ENCODE results near the gene COQ10A. TPM values are rescaled to one million over a fixed set of nuclear protein-coding genes. Genes with fewer than 3 reads are reported as not detected.

Gene COQ10A
- total and polyA plus RNA-seq, 2 of the 8 experiments (the other 6 are each of a cell fraction or from before 2014, with no cell fraction given), result 21.8 to 42.9 TPM

- 0 out of 2 replicates have a peak overlapping the region, but pooled peaks have one; percentile 72 for H2BK15ac ChIP-seq (ENCODE audit: low read length)
- peak overlapping the region; percentile 83 to 89 for H3K4me2 ChIP-seq (ENCODE audit: insufficient read depth in 1 of 2, low read depth in 2 of 2, low read length in 2 of 2)
- CTCF ChIA-PET (ENCODE audit: partially characterized antibody), result interaction anchor here (0.8 to 4.7 kb wide), 8 partner anchors 10 to 149 kb away, joined by 4 to 38 read pairs (median 10); partner anchors contain the start of genes PAN2, STAT2 and TIMELESS
- no peaks in the 10 kb centered on the region for H4K20me1 ChIP-seq (replicated peaks in 1 of 2; ENCODE audit: control insufficient read depth in 1 of 2, insufficient read depth in 2 of 2, low read length in 2 of 2)
- no peak overlapping the region for H2AFZ ChIP-seq (ENCODE audit: low read length)
- peak overlapping the region; percentile 60 for H3K56ac ChIP-seq (replicated peaks; ENCODE audit: insufficient read length, low read depth, low read length)
- 6% methylated on average over 11 of the region's 11 CpGs; no CpG with 5 or more reads in 1 of the 2 experiments for WGBS, 2 experiments (ENCODE audit: extremely low coverage in 1 of 2, insufficient coverage in 1 of 2, insufficient read length in 1 of 2, insufficient replicate concordance in 2 of 2, low coverage in 1 of 2, low lambda C conversion rate in 2 of 2, missing lambda C conversion rate in 1 of 2)
- peaks cover 4% of the 10 kb centered on the region for H3K79me1 ChIP-seq (ENCODE audit: low read depth, low read length)
- POLR2A ChIA-PET (ENCODE audit: partially characterized antibody), result interaction anchor here (0.6 to 3.9 kb wide), 31 partner anchors 8 to 252 kb away, joined by 3 to 37 read pairs (median 6); partner anchors contain the start of genes ANKRD52, IL23A, PAN2 and RNF41
- H3K9ac ChIP-seq (replicated peaks in 1 of 4; ENCODE audit: extremely low read depth in 1 of 4, low read depth in 3 of 4, low read length in 3 of 4), result peak overlapping the region; percentile 96 to 98 (median 98)
- peak overlapping the region; percentile 85 for H4K91ac ChIP-seq (replicated peaks; ENCODE audit: insufficient read length, low read length)
- peak overlapping the region; percentile 87; the same call in 1 of the 2 replicates for H2AK5ac ChIP-seq (ENCODE audit: low read depth, low read length)
- TF ChIP-seq MAFK (IDR thresholded peaks at IDR 0.05; ENCODE audit: low read depth, low read length), result no peak
- TF ChIP-seq, protein P1, sequence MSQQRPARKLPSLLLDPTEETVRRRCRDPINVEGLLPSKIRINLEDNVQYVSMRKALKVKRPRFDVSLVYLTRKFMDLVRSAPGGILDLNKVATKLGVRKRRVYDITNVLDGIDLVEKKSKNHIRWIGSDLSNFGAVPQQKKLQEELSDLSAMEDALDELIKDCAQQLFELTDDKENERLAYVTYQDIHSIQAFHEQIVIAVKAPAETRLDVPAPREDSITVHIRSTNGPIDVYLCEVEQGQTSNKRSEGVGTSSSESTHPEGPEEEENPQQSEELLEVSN (IDR thresholded peaks at IDR 0.05), result peak; percentile 40; the same call in 1 of the 2 replicates
- H3K4me1 ChIP-seq (replicated peaks in 1 of 4; ENCODE audit: control insufficient read depth in 3 of 4, insufficient read depth in 4 of 4, low read length in 3 of 4), result peaks cover 0 to 6% (median 3%) of the 10 kb centered on the region in 4 experiments; a peak in 5 of 7 replicates
- no peaks in the 10 kb centered on the region for H3K9me3 ChIP-seq (ENCODE audit: insufficient read depth in 2 of 2, low read depth in 1 of 2, low read length in 1 of 2)
- H3K23me2 ChIP-seq (ENCODE audit: low read depth, low read length), result peaks cover 9% of the 10 kb centered on the region
- H2BK120ac ChIP-seq (replicated peaks; ENCODE audit: low read depth, low read length), result peak overlapping the region; percentile 16
- H3K27ac ChIP-seq (ENCODE audit: low read depth, low read length), result peak overlapping the region; percentile 86
- peak overlapping the region; percentile 12 for H3K4ac ChIP-seq (replicated peaks; ENCODE audit: insufficient read length, low read depth, low read length)
- FAIRE-seq, result no peak
- H2BK5ac ChIP-seq (ENCODE audit: low read depth, low read length), result peak overlapping the region; percentile 97
- H4K8ac ChIP-seq (ENCODE audit: extremely low read depth, insufficient read depth, low read length), result peak overlapping the region; percentile 98; the same call in 1 of the 2 replicates
- peak overlapping the region; percentile 45 for H4K5ac ChIP-seq (ENCODE audit: insufficient read length, low read depth, low read length)
- no peak overlapping the region for H3K14ac ChIP-seq (ENCODE audit: insufficient read length)
- H2BK12ac ChIP-seq (ENCODE audit: low read depth, low read length), result peak overlapping the region; percentile 71; the same call in 1 of the 2 replicates
- H3K36me3 ChIP-seq (ENCODE audit: control insufficient read depth in 2 of 4, insufficient read depth in 4 of 4, low read length in 3 of 4), result peaks cover 8 to 25% (median 21%) of the 10 kb centered on the region in 4 experiments; a peak in 7 of 8 replicates
- H3K27me3 ChIP-seq (replicated peaks in 1 of 4; ENCODE audit: control insufficient read depth in 3 of 4, extremely low read depth in 1 of 4, insufficient read depth in 3 of 4, low read length in 3 of 4), result no peaks in the 10 kb centered on the region
- DNase-seq (ENCODE audit: low read depth in 1 of 2, low spot score in 2 of 2), result no peak
- no peak overlapping the region for H2BK20ac ChIP-seq (ENCODE audit: low read length)
- H3K79me2 ChIP-seq (ENCODE audit: control insufficient read depth in 1 of 2, insufficient read depth in 2 of 2, low read length in 2 of 2), result peaks cover 4 to 16% of the 10 kb centered on the region in 2 experiments; a peak in 3 of 4 replicates
- H3K4me3 ChIP-seq (ENCODE audit: extremely low read depth in 1 of 4, insufficient read depth in 2 of 4, low read depth in 3 of 4, low read length in 4 of 4), result peak overlapping the region; percentile 70 to 98 (median 96)
- H3K18ac ChIP-seq (ENCODE audit: extremely low read depth, low read length), result peak overlapping the region; percentile 86; the same call in 1 of the 2 replicates
- no peak overlapping the region for H3K23ac ChIP-seq (ENCODE audit: insufficient read length)
Measured at GRCh38 chr12:56315249-56315621, 48.5 kb downstream of the COQ10A start.
